Stimulated activated CD8-positive, alpha-beta memory T cell treated with anti-CD3 and anti-CD28 coated beads, Interleukin-4, amount 100 ng/mL, for 24 hours (primary cell): Measurements from ENCODE around the gene SLC9A7.

Experiments used
- DNase-seq: peaks from one replicate; pipeline ENCODE4 v3.0.0-alpha.2; 2020; ENCODE audit warnings: low read depth

The SLC9A7 gene

DNA sequence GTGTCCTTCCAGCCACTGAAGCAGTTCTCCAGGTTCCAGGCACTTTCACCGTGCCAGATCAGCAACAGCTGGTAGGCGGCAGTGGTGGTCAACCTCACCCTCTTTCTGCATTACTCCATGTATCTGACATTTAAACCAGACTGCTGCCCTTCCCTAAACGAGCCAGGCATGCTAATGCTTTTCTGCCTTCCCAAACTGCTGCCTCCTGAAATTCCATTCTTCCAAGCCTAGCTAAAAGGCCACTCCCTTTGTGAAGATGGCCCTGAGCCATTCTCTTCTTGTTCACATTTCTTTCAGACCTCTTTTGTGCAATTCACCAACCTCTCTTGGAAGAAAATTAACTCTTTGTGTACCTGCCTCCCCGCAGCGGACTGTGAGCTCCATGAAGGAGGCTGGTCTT, 111.7 kb downstream of the SLC9A7 start:
- no peak for DNase-seq

DNA sequence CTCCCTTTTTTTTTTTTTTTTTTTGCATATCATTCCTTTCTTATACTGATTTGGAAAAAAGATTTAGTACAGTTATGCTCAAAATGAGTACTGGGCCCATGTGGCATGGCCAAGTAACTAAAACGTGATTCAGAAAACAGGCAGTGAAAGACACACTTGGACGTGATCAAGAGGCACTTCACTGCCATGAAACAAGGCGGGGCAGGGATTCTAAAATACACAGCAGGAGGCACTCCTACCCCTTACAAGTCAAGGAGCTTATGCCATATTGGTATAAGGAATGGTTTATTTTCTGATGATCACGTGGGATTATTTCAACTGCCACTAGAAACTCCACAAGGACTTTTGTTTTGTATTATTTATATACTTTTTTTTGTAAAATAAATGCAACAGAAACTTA, 113.3 kb downstream of the SLC9A7 start:
- no peak for DNase-seq

- no peak for DNase-seq
Observed at GRCh38 chrX:46643636-46644035, 115.3 kb downstream of the SLC9A7 start.

GRCh38 chrX:46642145-46642544, 116.8 kb downstream of the SLC9A7 start:
- DNase-seq: no peak

GRCh38 chrX:46637938-46638337, 121.0 kb downstream of the SLC9A7 start:
- no peak for DNase-seq

DNA sequence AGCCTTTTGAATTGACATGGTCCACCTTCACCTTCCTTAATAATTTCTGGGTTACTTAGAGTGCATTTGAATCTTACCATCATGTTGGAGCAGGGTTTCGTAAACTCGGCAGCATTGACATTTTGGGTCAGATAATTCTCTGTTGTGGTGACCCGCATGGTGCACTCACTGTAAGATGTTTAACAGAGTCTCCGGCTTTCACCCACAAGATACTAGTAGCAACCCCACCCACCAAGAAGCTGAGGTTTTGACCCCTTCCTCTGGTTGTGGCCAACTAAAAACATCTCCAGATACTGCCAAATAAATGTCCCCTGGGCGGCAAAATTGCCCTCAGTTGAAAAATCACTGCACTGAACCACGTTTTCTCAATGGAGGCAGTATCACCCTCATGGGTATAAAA, 122.7 kb downstream of the SLC9A7 start:
- no peak for DNase-seq

- DNase-seq: no peak
Observed at GRCh38 chrX:46635186-46635585, 123.7 kb downstream of the SLC9A7 start.

- DNase-seq: no peak
Observed at GRCh38 chrX:46634577-46634976, 124.3 kb downstream of the SLC9A7 start.

DNA sequence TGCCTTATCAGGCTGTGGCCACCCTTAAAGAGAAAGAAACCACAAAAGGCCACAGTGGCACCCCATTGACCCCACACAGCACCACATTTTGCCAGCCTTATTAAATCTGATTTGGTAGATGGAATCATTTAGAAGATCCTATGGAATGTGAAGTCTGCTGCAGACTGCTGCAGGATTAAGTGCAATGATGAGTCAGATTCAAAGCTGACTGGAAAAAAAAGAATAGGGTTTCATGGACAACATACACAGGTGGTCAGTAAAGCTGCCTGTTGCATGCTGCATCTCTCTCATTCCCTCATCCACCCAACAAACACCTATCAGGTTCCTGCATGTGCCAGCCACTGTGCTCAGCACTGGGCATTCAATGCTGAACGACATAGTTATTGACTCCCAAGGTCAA, 128.8 kb downstream of the SLC9A7 start:
- no peak for DNase-seq

- no peak for DNase-seq
Observed at GRCh38 chrX:46628460-46629371, 130.2 kb downstream of the SLC9A7 start.

DNA sequence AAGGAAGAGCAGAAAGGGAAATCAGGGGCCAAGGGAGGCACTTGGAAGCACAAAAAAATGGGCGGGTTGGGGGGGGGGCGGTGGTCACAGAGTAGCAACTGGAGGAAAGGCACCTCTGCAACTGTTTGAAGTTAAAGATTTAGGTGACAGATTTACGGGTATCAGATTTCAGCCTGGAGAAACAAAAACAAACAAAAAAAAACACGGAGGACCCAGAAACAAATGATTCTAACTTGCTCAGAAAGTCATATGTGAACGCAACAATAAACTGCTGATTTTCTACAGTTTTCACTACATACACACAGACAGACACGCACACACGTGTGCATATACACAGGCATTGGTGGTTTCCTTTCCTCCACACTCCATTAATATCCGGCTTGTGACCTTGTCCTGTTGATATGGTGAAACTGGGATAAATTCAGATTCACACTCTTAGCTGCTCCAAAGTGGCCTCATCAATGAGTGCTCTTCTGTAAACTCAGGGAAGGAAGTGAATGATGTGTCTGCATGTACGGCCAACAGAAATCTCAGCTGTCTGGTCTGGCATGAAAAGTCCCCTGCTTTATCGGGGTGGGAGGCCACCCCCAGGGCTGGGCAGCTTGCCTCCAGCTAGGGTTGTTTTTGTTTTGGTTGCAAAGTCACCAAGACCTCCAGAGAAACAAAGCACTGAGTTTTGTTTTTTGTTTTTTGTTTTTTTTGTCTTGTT, 131.1 kb downstream of the SLC9A7 start:
- DNase-seq: no peak

- no peak for DNase-seq
Observed at GRCh38 chrX:46627062-46627461, 131.9 kb downstream of the SLC9A7 start.

- no peak for DNase-seq
Observed at GRCh38 chrX:46626566-46626965, 132.4 kb downstream of the SLC9A7 start.

DNA sequence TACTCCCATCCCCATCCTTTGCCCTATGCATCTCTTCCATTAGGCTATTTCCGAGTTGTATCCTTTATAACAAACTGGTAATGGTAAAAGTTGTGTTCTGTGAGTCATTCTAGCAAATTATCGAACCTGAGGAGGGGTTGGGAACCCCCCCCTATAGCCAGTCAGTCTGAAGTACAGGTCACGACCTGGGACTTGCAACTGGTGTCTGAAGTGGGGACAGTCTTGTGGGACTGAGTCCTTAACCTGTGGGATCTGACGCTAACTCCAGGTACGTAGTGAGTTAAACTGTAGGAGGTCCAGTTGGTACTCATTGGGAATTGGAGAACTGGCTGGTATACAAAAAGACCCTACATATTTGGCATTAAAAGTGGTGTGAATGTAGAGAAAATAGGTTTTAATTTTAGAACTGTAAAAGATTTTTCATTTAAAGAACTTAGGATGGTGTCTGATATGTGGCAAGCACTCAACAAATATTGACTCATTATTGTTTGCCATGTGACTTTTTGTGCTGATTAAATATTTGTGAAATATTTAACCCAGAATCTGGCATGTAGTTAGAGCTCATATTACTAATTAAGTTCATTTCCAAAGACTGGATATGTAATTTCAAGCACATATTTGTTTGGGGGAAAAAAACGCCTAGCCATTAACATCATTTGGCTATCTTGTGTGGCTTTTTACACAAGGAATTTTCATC, 134.7 kb downstream of the SLC9A7 start:
- no peak for DNase-seq

DNA sequence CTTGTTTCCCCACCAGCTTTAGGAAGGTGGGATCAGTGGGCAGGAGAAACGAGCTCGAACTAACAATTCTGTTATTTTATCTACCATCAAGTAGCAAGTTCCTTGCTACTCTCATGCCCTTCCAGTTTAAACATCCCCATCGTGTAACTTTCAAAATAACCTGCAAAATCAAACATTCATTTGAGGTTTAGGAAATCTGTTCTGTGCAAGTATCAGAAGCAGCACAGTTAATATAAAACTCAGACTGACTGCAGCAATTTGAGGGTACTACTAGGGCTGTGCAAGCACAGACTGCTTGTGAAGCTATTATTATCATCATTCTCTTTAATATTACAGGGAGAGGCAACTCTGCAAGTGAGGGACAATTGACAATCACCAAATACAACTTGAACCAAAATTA, 137.3 kb downstream of the SLC9A7 start:
- DNase-seq: no peak

- DNase-seq: no peak
Observed at GRCh38 chrX:46620505-46620904, 138.4 kb downstream of the SLC9A7 start.

DNA sequence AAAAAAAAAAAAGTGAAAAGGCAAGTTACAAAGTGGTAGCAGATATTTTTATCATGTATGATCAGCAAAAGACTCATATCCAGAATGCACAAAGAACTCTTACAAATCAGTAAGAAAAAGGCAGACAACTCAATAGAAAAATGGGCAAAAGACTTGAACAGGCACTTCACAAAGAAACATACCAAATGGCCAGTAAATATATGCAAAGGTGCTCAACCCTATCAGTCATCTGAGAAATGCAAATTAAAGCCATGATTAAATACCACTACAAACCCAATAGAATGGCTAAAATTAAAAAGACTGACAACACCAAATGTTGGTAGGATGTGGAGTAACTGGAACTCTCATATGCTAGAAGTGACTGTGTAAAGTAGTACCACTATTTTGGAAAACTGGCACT, 140.0 kb downstream of the SLC9A7 start:
- no peak for DNase-seq

GRCh38 chrX:46617906-46618305, 141.0 kb downstream of the SLC9A7 start:
- DNase-seq: no peak

DNA sequence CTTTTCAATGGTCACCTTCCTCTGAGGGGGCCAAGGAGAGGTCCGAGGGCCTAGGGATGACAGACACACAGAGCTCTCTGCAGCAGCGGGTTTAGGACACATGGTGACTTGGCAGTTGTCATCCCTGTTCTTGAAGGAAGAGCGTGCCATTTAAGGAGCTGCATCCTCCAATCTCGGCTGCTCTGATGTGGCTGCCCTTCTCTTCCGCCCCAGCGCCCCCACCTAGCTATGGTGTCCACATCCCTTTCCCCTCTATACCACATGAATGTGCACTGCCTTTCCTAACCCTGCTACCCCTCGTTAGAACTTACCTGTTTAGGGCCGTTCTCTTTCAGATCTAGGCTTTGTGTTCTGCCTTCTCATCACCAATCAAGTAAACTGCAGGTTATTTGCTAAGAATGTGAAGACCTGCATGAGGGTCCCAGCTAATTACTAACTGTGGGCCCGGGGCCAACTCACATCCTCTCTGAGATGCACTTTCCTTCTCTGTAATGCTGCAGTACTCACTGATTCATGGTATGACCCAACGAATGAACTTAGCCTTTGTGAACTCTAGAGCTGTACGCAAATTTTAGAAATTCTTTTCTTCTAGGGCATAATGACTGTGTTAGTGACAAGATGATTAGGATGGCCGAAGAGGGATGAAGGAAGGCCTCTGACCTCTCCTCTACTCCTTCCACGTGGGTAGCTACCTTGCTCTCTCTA, 147.1 kb downstream of the SLC9A7 start:
- DNase-seq: no peak

- DNase-seq: no peak
Observed at GRCh38 chrX:46610070-46610658, 148.8 kb downstream of the SLC9A7 start.

GRCh38 chrX:46607916-46608315, 151.0 kb downstream of the SLC9A7 start:
- DNase-seq: no peak
